Caco-2 (cell line): ENCODE measurements around the gene EXD3. TPM values are rescaled to one million over a fixed set of nuclear protein-coding genes. Genes with fewer than 3 reads are reported as not detected.
"Not testable (repeated sequence)": the region's sequence is repeated elsewhere in the genome, so short reads cannot be mapped to it uniquely, and the experiment has no call there.

Experiments
- BruUV-seq: library from RNA; stranded (reverse); fragments of 400-500 nt; replicated peaks from 2 replicates; lab custom pipeline; 2021; lab: Mats Ljungman, UMichigan
- CTCF ChIA-PET: fragments of 300-600 bp; sonication (Branson Sonifier 250); formaldehyde crosslinking; loops from one replicate; lab custom pipeline; 2022; ENCODE audit warnings: antibody characterized with exemption; lab: Charles Lee
- POLR2A ChIA-PET: fragments of 300-600 bp; sonication (Branson Sonifier 250); formaldehyde crosslinking; loops from one replicate; lab custom pipeline; 2022; ENCODE audit warnings: antibody characterized with exemption; lab: Charles Lee
- DNase-seq, 2 experiments: peaks; one replicate each; pipeline versions ENCODE4 v3.0.0 to v3.0.0-alpha.2; 2020 to 2022
- H3K27me3 ChIP-seq: replicated peaks from 2 replicates; pipeline ENCODE4 v1.6.0; 2011; ENCODE audit warnings: low read length; ENCODE audit not compliant: control insufficient read depth, insufficient read depth
- H3K36me3 ChIP-seq: 2 replicates; pipeline ENCODE4 v1.5.1; 2011; ENCODE audit warnings: low read length; ENCODE audit not compliant: control insufficient read depth, insufficient read depth
- H3K4me1 ChIP-seq: fragments of 250-450 bp; sonication (Bioruptor Pico); 2 replicates; pipeline ENCODE4 v1.5.1; 2020; ENCODE audit warnings: mild to moderate bottlenecking
- H3K4me3 ChIP-seq: 2 replicates; pipeline ENCODE4 v1.5.1; 2011; ENCODE audit warnings: low read depth, mild to moderate bottlenecking, control low read depth, low read length
- H3K9me3 ChIP-seq: fragments of 250-450 bp; sonication (Bioruptor Pico); 2 replicates; pipeline ENCODE4 v1.5.1; 2020; ENCODE audit warnings: mild to moderate bottlenecking, moderate library complexity
- H3K27ac Mint-ChIP-seq: one replicate; pipeline ENCODE4 v1.8.0; 2022; ENCODE audit warnings: mixed read lengths; ENCODE audit not compliant: unreplicated experiment
- H3K27me3 Mint-ChIP-seq: one replicate; pipeline ENCODE4 v1.8.0; 2022; ENCODE audit warnings: mixed read lengths; ENCODE audit not compliant: insufficient read depth, unreplicated experiment
- H3K36me3 Mint-ChIP-seq: one replicate; pipeline ENCODE4 v1.8.0; 2022; ENCODE audit warnings: mild to moderate bottlenecking, mixed read lengths; ENCODE audit not compliant: insufficient read depth, unreplicated experiment
- H3K4me1 Mint-ChIP-seq: one replicate; pipeline ENCODE4 v1.8.0; 2022; ENCODE audit warnings: low read depth, mixed read lengths; ENCODE audit not compliant: unreplicated experiment
- H3K4me3 Mint-ChIP-seq: one replicate; pipeline ENCODE4 v1.8.0; 2022; ENCODE audit warnings: mild to moderate bottlenecking, moderate library complexity, mixed read lengths; ENCODE audit not compliant: unreplicated experiment
- H3K9me3 Mint-ChIP-seq: one replicate; pipeline ENCODE4 v1.8.0; 2022; ENCODE audit warnings: mixed read lengths; ENCODE audit not compliant: unreplicated experiment
- intact Hi-C: fragments of 100-400 bp; cut with micrococcal nuclease; formaldehyde crosslinking; loops from one replicate; pipeline ENCODE4 v1.10.0; 2022; ENCODE audit not compliant: unreplicated experiment
- total RNA-seq: library from RNA; stranded (reverse); gene quantifications from 2 replicates; pipeline ENCODE4 v1.2.3, GENCODE V29; 2022
- TF ChIP-seq, protein P1 (sequence below), 2 experiments: fragments of 200-600 bp in 1 of 2; IDR thresholded peaks; 1 replicate in 1 of 2; 2 replicates in 1 of 2; pipeline versions ENCODE4 v1.5.1 to v1.8.0; 2011 to 2022; ENCODE audit warnings: antibody characterized with exemption in 1 of 2, control low read depth in 1 of 2, inconsistent platforms in 1 of 2, low read depth in 1 of 2, low read length in 1 of 2, mild to moderate bottlenecking in 1 of 2, moderate library complexity in 1 of 2; ENCODE audit not compliant: insufficient read depth in 1 of 2, severe bottlenecking in 1 of 2, unreplicated experiment in 1 of 2

EXD3 gene
- total RNA-seq, 1 experiment from 2014 or later, result 10.9 TPM

DNA sequence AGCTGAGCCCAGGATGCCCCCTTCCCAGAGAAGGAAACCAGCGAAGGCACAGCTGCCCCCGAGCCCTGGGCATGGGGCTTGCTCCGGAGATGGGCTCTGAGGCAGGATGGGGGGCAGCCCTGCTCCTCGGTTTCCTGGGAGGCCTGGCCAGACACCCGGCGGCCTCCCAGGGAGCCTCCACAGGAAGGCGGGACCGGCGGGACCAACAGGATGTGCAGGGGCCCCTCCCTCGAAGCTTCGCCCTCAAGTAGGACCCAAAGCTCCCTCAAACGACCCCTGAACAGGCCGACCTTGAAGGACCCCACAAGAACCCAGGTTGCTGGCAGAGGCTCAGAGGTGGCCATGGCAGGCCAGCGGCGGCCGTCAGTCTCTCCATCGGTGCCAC, 11.7 kb downstream of the EXD3 start:
- Mint-ChIP-seq H3K4me1 (no peaks in the 10 kb centered on the region), H3K27me3 (no peaks in the 10 kb centered on the region), H3K9me3 (no peaks in the 10 kb centered on the region), H3K27ac (no peak overlapping the region), H3K4me3 (no peak overlapping the region), H3K36me3 (peaks cover 11% of the 10 kb centered on the region)
- H3K4me1 ChIP-seq, result no peaks in the 10 kb centered on the region
- BruUV-seq, result no TSS peak
- ChIA-PET CTCF (no interaction called here), POLR2A (no interaction called here)
- TF ChIP-seq, protein P1, sequence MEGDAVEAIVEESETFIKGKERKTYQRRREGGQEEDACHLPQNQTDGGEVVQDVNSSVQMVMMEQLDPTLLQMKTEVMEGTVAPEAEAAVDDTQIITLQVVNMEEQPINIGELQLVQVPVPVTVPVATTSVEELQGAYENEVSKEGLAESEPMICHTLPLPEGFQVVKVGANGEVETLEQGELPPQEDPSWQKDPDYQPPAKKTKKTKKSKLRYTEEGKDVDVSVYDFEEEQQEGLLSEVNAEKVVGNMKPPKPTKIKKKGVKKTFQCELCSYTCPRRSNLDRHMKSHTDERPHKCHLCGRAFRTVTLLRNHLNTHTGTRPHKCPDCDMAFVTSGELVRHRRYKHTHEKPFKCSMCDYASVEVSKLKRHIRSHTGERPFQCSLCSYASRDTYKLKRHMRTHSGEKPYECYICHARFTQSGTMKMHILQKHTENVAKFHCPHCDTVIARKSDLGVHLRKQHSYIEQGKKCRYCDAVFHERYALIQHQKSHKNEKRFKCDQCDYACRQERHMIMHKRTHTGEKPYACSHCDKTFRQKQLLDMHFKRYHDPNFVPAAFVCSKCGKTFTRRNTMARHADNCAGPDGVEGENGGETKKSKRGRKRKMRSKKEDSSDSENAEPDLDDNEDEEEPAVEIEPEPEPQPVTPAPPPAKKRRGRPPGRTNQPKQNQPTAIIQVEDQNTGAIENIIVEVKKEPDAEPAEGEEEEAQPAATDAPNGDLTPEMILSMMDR (IDR thresholded peaks at IDR 0.05; ENCODE audit: insufficient read depth in 1 of 2, low read depth in 1 of 2, low read length in 1 of 2, severe bottlenecking in 1 of 2, unreplicated experiment in 1 of 2), result no peak
- intact Hi-C loops, result no loop called here
- no peaks in the 10 kb centered on the region for H3K27me3 ChIP-seq
- no peaks in the 10 kb centered on the region for H3K9me3 ChIP-seq
- no peak for DNase-seq
- H3K36me3 ChIP-seq, result no peaks in the 10 kb centered on the region
- no peak overlapping the region for H3K4me3 ChIP-seq

GRCh38 chr9:137410891-137411249, 12.1 kb downstream of the EXD3 start:
- Histone ChIP-seq H3K4me3 (no peak overlapping the region), H3K36me3 (no peaks in the 10 kb centered on the region), H3K4me1 (no peaks in the 10 kb centered on the region), H3K27me3 (no peaks in the 10 kb centered on the region), H3K9me3 (no peaks in the 10 kb centered on the region)
- TF ChIP-seq, protein P1 (IDR thresholded peaks at IDR 0.05; ENCODE audit: insufficient read depth in 1 of 2, low read depth in 1 of 2, low read length in 1 of 2, severe bottlenecking in 1 of 2, unreplicated experiment in 1 of 2), result no peak
- no peaks in the 10 kb centered on the region for H3K9me3 Mint-ChIP-seq
- POLR2A ChIA-PET, result no interaction called here
- H3K36me3 Mint-ChIP-seq, result peaks cover 11% of the 10 kb centered on the region
- H3K27ac Mint-ChIP-seq, result no peak overlapping the region
- intact Hi-C loops, result no loop called here
- H3K4me1 Mint-ChIP-seq, result no peaks in the 10 kb centered on the region
- H3K27me3 Mint-ChIP-seq, result no peaks in the 10 kb centered on the region
- no peak overlapping the region for H3K4me3 Mint-ChIP-seq
- DNase-seq, result no peak
- CTCF ChIA-PET, result no interaction called here
- BruUV-seq, result no TSS peak

DNA sequence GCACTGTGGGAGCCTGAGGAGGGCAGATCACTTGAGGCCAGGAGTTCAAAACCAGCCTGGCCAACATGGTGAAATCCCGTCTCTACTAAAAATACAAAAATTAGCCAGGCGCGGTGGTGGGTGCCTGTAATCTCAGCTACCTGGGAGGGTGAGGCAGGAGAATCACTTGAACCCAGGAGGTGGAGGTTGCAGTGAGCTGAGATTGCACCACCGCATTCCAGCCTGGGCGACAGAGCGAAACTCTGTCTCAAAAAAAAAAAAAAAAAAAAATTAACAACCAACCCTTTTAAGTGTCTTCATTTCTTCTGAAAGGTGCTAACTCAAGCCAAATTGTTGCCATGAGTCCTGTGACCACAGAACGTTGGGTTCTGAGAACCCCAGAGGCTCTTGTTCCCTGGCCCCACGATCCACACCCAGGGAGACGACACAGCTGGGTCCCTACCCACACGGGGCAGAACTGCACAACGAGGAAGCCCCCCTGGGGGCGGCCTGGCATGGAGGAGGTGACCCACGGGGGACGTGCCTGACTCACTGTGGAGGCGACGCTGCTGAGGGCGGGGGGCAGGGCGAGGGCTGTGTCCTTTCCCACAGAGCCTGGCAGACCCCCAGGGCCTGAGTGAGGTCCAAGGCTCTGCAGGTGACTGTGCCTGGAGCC, 12.6 kb downstream of the EXD3 start:
- BruUV-seq, H3K27me3 Mint-ChIP-seq, H3K27me3 ChIP-seq, H3K36me3 ChIP-seq, H3K4me3 ChIP-seq, H3K4me1 ChIP-seq, H3K27ac Mint-ChIP-seq, H3K4me1 Mint-ChIP-seq, DNase-seq, H3K9me3 Mint-ChIP-seq, H3K9me3 ChIP-seq, H3K4me3 Mint-ChIP-seq, intact Hi-C loops: not testable (repeated sequence)
- POLR2A ChIA-PET, result interaction anchor here (0.6 kb wide), 1 partner anchor 169 kb away, joined by 3 read pairs; no protein-coding TSS in a partner anchor
- CTCF ChIA-PET, result interaction anchor here (0.6 kb wide), 1 partner anchor 325 kb away, joined by 3 read pairs; no protein-coding TSS in a partner anchor
- H3K36me3 Mint-ChIP-seq, result peaks cover 11% of the 10 kb centered on the region
